Measurements from ENCODE around the gene LACTB.

LACTB gene

GRCh38 chr15:63157891-63158431 lies 36.3 kb downstream of the LACTB start:
- ChIA-PET POLR2A (interaction anchor here (0.7 to 1.0 kb wide), 2 partner anchors 12 to 85 kb away, joined by 3 to 5 read pairs; no protein-coding TSS in a partner anchor), CTCF (interaction anchor here (0.8 to 1.4 kb wide), 5 partner anchors 10 to 309 kb away, joined by 3 to 5 read pairs (median 3); no protein-coding TSS in a partner anchor)
- peak; percentile 60 for DNase-seq (ENCODE audit: extremely low spot score)
- no peak for TF ChIP-seq CTCF (IDR thresholded peaks at IDR 0.05; ENCODE audit: control extremely low read depth, extremely low read depth, low read depth, missing control alignments)

GRCh38 chr15:63160638-63161037 lies 39.0 kb downstream of the LACTB start:
- no peak for TF ChIP-seq CTCF (IDR thresholded peaks at IDR 0.05; ENCODE audit: control extremely low read depth, extremely low read depth, low read depth, missing control alignments)
- POLR2A ChIA-PET = no interaction called here
- no peak for DNase-seq (ENCODE audit: extremely low spot score)
- CTCF ChIA-PET = interaction anchor here (0.9 to 1.1 kb wide), 2 partner anchors 30 to 35 kb away, joined by 3 read pairs; no protein-coding TSS in a partner anchor

GRCh38 chr15:63163217-63163616 lies 41.6 kb downstream of the LACTB start:
- DNase-seq (ENCODE audit: extremely low spot score) = no peak
- no peak for TF ChIP-seq CTCF (IDR thresholded peaks at IDR 0.05; ENCODE audit: control extremely low read depth, extremely low read depth, low read depth, missing control alignments)
- POLR2A ChIA-PET = no interaction called here
- CTCF ChIA-PET = interaction anchor here (1.7 kb wide), 1 partner anchor 9 kb away, joined by 3 read pairs; no protein-coding TSS in a partner anchor

GRCh38 chr15:63165166-63165859 lies 43.7 kb downstream of the LACTB start:
- no peak for TF ChIP-seq CTCF (IDR thresholded peaks at IDR 0.05; ENCODE audit: control extremely low read depth, extremely low read depth, low read depth, missing control alignments)
- no peak for DNase-seq (ENCODE audit: extremely low spot score)
- POLR2A ChIA-PET = no interaction called here
- CTCF ChIA-PET = interaction anchor here (1.2 to 1.7 kb wide), 2 partner anchors 12 to 84 kb away, joined by 3 to 6 read pairs; no protein-coding TSS in a partner anchor

- ChIA-PET POLR2A (no interaction called here), CTCF (interaction anchor here (0.8 to 1.7 kb wide), 6 partner anchors 9 to 83 kb away, joined by 3 to 6 read pairs (median 3); partner anchors contain the start of gene RPS27L)
- DNase-seq (ENCODE audit: extremely low spot score) = no peak
- peak; percentile 31 for TF ChIP-seq CTCF (IDR thresholded peaks at IDR 0.05; ENCODE audit: control extremely low read depth, extremely low read depth, low read depth, missing control alignments)
Measured at GRCh38 chr15:63166219-63166618, 44.6 kb downstream of the LACTB start.

GRCh38 chr15:63169788-63170187 lies 48.1 kb downstream of the LACTB start:
- no peak for TF ChIP-seq CTCF (IDR thresholded peaks at IDR 0.05; ENCODE audit: control extremely low read depth, extremely low read depth, low read depth, missing control alignments)
- ChIA-PET CTCF (no interaction called here), POLR2A (no interaction called here)
- DNase-seq (ENCODE audit: extremely low spot score) = no peak
